G401.6 (cell line): ENCODE measurements around the gene DNAJB6.
A peak's percentile ranks its signal among the peaks of the same experiment; 100 is the strongest.

Source experiments
- FAIRE-seq: peaks from 2 replicates; lab custom pipeline; 2012; peaks lifted over from hg19 to GRCh38; lab: Jason Lieb, UNC

The DNAJB6 gene

DNA sequence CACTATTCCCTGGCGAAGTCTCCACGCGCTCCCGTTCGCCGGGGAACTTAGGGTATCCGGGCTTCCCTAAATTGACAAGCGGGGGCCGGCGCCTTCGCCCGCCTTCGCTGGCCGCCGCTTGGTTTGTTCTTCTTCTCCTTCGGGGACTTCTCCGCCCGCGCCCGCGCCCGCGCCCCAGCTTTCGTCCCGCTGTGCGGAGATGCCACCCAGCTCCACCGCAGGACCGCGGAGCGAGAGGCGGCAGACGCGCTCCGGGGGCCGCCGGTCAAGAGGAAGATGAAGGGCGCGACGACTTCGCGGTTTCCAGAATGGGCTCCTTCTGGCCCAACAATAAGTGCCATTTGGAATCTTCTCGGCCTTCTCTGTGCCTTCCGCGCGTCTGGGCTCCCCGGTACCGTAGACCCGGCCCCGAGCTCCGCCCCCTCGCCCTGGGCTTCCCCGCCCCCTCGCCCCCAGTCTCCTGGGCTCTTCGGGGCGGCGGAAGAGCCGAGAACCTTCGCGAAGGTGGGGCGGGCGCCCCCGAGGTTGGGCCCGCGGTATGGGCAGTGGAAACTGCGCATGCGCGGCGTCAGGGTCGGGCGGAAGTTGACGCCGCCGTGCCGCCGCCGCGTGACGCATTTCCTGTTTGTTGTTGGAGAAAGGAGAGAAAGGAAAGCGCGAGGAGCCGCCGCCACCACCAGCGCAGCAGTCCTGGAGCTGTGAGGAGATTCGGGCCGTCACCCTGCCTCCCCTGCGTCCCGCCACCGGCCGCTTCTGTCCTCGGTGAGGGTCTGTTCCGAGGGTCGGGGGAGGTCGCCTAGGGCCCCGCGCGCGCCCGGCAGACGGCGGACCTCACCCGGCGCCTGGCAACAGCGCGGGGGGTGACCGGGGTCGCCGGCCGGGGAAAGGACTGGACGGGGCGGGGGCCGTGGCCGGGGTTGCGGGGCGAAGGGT lies at the start of gene DNAJB6:
TSS of gene DNAJB6 (plus strand) at position 622 of the 933 bp plus-strand sequence. CDS start 21,569 bp downstream, outside the sequence.
- peak; percentile 86 for FAIRE-seq

DNA sequence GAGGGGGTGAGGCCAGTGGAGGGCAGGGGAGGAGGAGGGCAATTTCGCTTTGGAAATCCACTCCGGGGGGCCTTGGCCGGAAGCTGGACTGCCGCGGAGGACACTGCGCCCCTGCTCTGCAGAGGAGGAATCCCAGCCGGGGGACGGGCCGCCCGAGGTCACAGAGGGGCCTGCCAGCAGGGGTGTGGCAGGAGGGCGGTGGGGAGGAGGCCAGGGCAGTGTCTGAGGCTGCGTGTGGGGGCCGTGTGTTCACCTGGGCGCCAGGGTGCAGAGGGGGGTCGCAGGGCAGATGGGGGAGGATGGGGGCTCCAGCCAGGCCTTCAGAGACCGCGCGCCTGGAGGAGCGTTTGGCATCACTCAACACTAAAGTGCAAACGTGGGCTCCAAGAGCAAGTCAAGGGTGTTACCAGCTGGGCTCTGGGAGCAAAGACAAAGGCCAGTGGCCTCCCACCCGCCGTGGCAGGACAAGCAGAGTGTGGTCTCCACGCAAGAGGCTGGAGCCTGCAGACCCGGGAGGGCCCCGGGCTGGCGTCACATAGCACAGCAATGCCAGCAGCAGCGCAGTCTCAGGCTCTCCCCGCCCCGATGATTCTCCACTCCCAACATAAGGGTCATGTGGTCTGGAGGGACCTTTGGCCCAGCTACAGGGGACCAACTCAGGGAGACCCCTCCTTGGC lies 45.3 kb upstream of the DNAJB6 start:
- FAIRE-seq = no peak

DNA sequence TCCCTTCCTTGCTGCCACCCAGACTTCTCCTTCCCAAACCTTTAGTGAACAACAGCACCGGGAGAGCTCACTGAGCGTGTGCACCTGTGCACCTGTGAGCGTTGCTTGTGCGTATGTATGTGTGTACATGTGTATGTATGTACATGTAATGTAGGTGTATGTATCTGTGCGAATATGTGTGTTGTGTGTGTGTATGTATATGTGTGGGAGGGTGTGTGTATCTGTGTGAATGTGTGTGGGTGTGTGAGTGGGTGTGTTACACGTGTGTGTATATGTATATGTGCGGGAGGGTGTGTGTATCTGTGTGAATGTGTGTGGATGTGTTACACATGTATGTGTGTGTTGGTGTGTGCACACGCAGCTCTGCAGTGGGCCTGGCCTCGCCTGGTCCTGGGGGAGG lies 44.5 kb upstream of the DNAJB6 start:
- no peak for FAIRE-seq

DNA sequence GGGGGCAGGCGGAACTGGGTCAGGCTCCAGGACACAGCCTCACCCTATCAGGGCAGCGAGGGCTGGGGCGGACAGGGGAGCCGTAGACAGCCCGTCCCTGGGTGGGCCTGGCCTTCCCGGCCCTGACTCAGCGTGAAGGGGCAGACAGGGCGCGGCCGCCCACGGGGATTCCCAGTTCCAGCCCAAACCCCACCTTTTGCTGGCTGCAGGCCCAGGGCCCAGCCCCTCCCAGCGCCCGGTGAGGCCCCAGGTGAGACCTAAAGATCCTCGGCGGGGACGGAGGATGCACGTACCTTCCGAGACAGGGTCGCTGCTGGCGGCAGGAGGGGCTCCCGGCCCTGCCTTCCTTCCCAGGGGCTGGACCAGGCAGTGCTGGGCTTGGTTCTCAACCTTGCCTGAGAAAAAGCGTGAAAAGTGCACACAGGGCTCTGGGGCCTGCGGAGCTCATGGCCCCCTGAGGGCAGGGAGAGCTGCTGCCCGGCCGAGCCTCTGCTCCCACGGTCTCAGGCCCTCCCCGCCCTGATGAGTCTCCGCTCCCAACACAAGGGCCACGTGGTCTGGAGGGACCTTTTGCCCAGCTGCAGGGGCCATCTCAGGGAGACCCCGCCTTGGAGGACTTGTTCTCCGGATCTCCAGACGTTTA lies 43.9 kb upstream of the DNAJB6 start:
- no peak for FAIRE-seq

DNA sequence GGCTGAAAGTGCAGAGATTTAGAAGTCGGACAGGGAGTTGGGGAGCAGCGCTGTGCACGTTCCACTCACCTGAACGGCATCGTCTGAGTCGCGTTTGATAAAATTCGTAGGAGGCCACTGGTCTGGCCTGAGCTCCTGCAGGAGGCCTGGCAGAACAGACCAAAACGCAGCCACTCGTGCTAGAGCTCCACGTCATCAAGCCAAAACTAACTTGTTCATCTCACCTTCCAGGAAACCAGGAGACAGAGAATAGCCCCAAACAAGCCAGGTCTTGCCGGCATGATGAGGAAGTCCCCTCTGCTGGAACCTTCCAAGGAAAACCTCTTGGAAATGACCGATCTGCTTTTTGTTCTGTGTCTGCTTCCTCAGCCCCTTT lies 43.4 kb upstream of the DNAJB6 start:
- FAIRE-seq = no peak

DNA sequence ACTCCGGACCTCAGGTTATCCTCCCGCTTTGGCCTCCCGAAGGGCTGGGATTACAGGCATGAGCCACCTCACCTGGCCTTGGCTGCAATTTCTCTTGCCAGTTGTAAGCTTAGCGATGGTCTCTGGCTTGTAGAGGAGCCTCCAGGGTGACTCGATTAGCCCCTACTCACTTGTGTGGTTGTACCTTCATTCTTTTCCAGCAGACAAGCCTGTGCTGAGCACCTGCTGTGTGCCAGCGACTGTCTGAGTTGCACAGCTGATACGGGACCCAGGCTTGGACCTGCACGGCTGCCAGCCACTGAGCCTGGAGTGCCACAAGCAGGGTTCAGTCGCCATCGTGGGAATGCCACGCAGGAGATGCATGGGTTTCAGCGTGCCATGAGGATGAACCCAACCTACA lies 42.0 kb upstream of the DNAJB6 start:
- FAIRE-seq = no peak

DNA sequence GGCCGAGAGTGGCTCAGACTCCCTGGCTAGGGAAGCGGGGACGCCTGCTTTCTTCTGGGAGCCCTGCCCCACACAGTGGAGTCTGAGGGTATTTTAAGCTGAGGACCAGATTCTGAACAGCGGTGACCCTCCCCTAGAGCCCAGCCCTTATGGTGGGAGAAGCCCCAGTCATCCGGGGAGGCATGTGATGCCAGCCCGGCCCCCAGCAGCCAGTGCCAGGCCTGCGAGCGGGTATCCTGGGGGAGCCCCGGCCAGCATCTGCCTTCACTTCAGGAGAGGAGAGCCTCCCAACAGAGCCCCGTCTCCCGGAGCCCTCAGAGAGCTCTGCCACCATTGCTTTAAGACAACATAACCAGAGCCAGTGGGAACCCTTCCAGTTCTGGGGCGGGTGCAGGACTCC lies 41.5 kb upstream of the DNAJB6 start:
- no peak for FAIRE-seq

DNA sequence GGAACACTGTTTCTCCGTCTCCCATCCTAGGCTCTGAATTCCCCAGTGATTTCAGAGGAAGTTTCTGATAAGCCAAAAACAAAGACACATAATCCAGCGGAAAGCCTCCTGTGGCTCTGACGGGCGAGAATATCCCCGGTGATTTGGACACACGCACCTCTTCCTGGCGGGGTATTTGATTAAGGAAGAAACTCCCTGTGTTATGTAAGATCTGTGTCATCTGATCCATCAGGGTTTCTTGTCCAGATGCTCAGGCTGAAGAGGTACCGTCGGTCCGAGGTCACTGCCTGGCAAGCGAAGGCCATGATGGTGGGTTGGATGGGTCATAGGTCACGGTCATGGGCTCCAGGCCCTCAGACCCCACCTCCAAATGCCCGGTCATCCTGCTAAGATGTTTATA lies 39.6 kb upstream of the DNAJB6 start:
- FAIRE-seq = no peak

DNA sequence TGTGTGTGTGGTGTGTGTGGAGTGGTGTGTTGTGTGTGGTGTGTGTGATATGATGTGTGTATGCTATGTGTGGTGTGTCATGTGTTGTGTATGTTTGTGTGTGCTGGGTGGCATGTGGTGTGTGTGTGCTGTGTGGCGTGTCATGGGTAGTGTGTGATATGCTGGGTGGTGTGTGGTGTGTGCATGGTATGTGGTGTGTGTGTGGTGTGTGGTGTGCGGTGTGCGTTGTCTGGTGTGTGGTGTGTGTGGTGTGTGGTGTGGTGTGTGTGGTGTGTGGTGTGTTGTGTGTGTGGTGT lies 37.5 kb upstream of the DNAJB6 start:
- no peak for FAIRE-seq

DNA sequence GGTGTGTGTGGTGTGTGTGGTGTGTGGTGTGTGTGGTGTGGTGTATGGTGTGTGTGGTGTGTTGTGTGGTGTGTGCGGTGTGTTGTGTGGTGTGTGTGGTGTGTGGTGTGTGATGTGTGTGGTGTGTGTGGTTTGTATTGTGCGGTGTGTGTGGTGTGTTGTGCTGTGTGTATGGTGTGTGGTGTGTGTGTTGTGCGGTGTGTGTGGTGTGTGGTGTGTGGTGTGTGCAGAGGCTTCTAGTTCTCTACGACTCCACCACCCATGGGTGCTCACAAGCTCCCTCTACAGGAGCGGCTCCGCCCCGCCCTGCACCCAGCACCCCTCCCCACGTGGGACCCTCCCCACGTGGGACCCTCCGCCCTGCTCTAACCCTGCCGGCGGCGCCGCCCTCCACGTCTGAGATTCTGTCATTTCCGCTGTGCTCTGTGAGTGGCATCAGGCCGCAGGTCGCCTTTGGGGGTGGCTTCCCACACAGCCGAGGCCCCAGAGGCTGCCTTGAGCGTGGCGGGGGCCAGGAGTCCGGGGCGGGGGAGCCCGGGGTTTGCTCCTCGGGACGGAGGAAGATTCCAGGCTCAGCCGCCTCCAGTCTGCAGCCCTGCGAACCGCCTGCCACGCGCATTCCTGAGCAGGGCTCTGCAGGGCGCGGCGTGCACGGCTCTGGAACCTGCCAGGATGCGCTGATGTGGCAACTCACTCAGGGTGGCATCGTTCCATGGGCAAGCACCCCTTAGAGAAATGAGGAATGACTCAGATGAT lies 37.0 kb upstream of the DNAJB6 start:
- FAIRE-seq = no peak

DNA sequence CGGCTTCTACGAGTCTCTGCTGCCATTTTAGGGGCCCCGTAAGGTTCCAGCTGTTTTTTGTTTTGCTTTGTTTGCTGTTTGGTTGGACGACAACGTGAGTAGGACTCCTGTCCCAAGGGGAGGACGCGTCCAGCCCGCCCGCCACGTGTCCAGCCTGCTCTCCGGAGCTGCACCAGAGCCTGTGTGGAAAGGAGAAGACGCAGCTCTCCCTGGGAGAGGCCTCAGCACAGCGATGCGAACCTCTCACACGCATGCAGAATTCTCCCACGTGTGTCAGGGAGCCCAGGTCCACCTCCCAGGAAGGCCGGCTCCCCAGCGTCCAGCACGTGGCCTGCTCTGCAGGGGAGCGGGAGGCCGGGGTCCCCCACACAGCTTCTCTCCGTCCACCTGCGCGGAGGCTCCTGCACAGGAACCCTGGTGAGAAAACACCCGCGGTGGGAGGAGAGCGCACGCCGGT lies 36.4 kb upstream of the DNAJB6 start:
- no peak for FAIRE-seq

DNA sequence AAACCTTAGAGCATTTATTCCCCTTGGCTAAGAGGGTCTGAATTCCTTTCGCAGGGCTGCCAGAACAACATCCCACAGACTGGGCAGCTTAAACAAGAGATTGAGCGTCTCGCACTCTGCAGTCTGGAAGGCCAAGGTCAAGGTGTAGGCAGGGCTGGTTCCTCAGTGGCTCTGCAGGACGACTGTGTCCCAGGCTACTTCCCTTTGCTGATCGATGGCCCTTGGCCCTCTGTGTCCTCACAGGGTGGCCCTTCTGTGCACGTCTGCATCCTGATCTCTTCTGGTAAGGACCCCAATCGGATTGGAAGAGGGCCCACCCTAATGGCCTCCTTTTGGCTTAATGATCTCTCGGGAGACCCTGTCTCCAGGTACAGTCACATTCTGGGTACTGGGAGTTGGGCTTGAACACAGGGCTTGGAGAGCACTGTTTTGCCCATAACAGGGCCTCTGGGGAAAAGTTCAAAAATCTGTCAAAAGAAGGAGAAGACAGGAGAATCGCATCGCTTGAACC lies 35.1 kb upstream of the DNAJB6 start:
- FAIRE-seq = no peak

DNA sequence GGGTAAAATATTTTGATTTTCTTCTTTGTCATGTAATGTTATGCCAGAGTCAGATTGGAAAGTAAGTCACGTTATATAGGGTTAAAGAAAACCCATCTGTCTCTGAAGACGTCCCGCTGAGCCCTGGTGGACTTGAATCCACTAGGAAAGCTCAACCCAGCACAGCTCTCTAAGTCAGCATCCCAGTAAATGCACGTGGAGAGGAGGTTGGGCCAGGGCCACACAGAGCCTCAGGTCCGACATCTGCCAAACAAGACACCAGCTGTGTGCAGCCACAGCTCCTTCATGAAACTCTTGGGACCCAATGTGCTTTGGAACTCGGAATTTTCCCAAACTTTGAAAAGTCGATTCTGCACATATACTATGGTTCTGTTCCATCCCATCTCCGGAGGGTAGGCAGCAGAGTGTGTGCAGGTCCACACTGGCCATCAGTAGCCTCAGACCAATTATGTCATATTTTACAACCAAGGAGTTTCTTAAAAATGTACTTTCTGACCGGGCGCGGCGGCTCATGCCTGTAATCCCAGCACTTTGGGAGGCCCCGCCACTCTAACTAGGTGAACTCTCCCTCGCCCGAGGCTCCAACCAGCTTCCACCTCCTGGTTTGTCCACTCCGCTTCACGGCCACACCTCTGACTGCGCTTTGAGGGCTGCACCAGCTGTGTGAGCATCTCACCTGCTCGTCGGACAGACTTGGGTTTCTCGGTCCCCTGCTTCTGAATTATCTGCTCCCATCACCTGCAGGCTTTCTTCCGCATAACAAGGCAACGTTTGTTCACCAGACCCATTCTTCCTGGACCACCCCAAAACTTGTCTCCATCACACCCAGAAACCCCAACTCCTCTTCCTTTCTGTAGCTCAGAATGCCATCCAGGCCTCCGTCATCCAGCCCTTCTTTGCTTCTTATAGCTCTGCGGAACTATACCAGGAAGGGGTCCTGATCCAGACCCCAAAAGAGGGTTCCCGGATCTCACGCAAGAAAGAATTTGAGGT lies 29.7 kb upstream of the DNAJB6 start:
- FAIRE-seq = no peak

DNA sequence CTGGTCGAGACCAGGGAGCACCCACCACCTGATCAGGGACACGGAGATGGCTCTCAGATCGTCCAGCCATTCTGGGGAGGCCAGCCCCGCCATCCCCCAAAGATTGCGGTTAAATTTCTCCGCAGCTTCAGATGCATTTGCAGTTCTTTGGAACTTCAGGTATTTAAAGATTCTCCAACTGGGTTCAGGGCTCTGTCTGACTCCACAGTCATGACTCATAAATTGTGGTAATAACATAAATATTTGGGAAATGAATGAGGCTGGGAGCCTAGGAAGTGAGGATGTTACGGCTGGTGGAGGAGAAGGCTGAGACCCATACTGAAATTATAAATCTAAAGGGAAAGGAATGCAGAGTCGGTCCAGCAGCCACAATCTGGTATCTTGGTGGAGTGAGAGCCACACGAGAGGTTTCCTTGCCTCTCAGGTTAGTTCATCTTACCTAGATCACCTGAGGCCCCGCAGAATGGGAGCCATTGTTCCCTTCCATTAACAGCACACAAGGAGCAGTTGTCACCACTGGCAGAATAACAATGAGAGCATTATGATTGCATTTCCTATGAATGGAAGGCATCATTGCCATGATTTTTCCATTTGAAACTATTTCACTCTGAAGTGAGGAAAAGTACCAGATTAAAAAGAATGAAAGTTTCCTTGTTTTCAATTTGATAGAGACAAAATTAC lies 26.7 kb upstream of the DNAJB6 start:
- FAIRE-seq = peak; percentile 67

DNA sequence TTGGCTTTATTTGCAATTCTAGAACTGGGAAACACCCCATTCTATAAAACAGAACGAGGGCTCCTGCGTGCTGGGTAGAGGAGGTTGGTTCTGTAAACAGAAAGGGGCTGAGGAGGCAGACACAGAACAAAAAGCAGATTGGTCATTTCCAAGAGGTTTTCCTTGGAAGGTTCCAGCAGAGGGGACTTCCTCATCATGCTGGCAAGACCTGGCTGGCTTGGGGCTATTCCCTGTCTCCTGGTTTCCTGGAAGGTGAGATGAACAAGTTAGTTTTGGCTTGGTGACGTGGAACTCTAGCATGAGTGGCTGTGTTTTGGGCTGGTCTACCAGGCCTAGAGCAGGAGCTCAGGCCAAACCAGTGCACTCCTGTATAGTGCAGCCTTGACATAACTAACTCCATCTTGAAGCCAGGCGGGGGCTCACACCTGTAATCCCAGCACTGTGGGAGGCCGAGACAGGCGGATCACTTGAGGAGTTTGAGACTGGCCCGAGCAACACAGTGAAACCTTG lies 26.1 kb upstream of the DNAJB6 start:
- FAIRE-seq = no peak

DNA sequence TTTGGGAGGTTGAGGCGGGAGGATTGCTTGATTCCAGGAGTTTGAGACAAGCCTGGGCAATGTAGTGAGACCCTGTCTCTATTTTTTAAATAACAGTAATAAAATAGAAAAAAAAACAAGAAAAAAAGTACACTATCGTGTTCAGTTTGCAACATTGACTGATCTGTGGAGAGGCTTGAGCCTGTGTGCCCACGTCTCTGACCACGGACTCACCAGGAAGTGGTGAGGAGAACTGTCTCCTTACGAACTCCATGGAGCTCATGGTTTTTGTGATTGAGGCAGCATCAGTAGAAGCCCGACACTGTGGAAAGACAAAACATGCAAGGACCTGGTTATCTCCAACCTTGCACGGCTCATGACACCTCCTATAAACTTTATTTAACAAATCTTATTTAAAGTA lies 23.9 kb upstream of the DNAJB6 start:
- FAIRE-seq = no peak

DNA sequence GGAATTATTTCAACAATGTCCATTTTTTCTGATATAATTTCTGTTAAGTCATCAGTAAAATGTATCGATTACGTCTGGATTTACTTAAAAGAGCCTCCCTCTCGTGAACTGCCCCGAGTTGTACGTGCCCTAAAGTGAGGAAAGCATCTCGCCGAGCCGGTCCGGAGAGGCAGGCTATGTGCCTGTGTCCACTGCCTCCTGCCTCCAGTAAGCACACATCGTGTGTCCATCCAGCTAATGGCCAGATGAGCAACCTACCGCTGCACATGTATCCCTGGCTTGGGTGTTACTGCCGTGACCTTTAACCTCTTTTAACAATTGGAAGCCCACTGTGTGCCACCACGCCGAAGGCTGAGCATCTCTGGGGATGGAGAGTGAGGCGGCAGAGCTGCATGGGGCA lies 23.2 kb upstream of the DNAJB6 start:
- no peak for FAIRE-seq

DNA sequence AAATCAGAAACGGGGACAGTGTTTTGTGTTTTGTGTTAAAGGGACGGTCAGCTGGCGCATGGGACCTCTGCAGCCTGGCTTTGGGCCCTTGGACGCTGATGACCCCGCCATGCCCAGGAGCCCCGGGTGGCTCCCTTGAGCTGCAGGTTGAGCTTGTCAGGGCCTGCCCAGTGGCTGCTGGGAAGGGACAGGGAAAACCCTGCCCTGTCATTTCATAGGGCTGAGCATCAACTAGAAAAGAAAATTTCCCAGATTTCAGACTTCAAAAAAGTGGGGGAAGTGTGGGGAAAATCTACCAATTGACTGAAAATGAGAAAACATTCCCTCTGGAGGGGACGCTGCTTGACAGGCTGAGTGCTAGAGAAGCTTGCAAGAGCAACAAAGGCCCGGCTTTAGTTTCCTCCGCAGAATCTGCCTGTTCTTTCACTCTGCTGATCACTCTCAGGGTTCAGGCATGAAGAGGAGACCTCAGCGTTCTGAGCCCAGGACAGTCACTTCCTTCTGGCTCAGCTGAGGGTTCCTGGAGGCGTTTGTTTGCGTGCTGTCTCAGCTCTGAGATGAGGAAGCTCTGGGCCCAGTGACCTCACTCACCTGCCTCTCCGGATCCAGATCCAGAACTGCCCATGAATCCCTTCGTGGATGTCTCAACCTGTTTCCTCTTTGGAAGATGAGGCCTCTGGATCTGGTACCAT lies 18.6 kb upstream of the DNAJB6 start:
- no peak for FAIRE-seq

DNA sequence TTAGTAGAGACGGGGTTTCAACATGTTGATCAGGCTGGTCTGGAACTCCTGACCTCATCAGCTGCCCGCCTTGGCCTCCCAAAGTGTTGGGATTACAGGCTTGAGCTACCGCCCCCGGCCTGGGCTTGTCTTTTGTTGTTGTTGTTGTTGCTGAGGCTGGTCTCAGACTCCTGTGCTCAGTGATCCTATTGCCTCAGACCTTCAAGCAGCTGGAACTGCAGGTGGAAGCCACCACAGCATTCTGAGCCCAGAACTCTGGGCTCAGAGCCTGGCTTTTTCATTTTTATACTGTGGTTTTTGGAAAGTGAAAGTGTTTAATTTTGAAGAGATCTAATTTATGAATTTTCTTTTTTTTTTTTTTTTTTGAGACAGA lies 16.2 kb upstream of the DNAJB6 start:
- no peak for FAIRE-seq

DNA sequence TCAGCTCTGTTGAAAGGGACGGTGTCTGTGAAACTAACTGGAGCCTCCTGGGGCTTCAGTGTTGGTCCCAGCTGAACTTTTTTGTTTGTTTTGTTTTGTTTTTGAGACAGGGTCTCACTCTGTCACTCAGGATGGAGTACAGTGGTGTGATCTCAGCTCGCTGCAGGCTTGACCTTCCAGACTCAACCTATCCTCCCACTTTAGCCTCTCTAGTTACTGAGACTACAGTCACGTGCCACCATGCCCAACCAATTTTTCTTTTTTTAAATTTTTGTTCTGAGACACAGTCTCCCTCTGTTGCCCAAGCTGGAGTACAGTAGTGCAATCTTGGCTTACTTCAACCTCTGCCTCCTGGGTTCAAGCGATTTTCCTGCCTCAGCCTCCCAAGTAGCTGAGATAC lies 13.4 kb upstream of the DNAJB6 start:
- no peak for FAIRE-seq
